ENCODE measurements around the gene ZNF423.

- no peak for TF ChIP-seq CTCF (IDR thresholded peaks at IDR 0.05)
- no peak for TF ChIP-seq POLR2A (IDR thresholded peaks at IDR 0.05)
Observed at GRCh38 chr16:49498264-49498663, 357.6 kb downstream of the ZNF423 start.

Measured in lower leg skin (tissue), 3 donors.